Endothelial cell of umbilical vein (primary cell): ENCODE results near the gene EIF2S3B. TPM values are rescaled to one million over a fixed set of nuclear protein-coding genes. Genes with fewer than 3 reads are reported as not detected.

Experiments used
- BruUV-seq: library from RNA; stranded (reverse); fragments of 400-500 nt; replicated peaks from 2 replicates; lab custom pipeline; 2021; lab: Mats Ljungman, UMichigan
- CTCF ChIA-PET: fragments of 300-600, 350-600 bp; sonication (Branson Sonifier 250); formaldehyde crosslinking; loops from one replicate; lab custom pipeline; 2021; ENCODE audit warnings: antibody characterized with exemption, inconsistent platforms; lab: Charles Lee
- POLR2A ChIA-PET: fragments of 300-600, 350-600 bp; sonication (Branson Sonifier 250); formaldehyde crosslinking; loops from one replicate; lab custom pipeline; 2021; ENCODE audit warnings: antibody characterized with exemption, inconsistent platforms; lab: Charles Lee
- DNase-seq: peaks from one replicate; pipeline ENCODE4 v3.0.0-alpha.2; 2011; ENCODE audit warnings: low read depth, low spot score
- FAIRE-seq: peaks from 2 replicates; lab custom pipeline; 2011; peaks lifted over from hg19 to GRCh38; lab: Jason Lieb, UNC
- H2AFZ ChIP-seq: 2 replicates; pipeline ENCODE4 v1.6.0; 2012; ENCODE audit warnings: low read depth, low read length, control low read depth, inconsistent platforms
- H3K27ac ChIP-seq: 2 replicates; pipeline ENCODE4 v1.5.1; 2011; ENCODE audit warnings: low read depth, mild to moderate bottlenecking, control low read depth, low read length, moderate library complexity; ENCODE audit not compliant: insufficient read depth
- H3K27me3 ChIP-seq, 2 experiments: 2 replicates each; pipeline versions ENCODE4 v1.6.0 to v1.6.1; 2011; ENCODE audit warnings: low read length in 2 of 2, mixed read lengths in 1 of 2; ENCODE audit not compliant: control insufficient read depth in 2 of 2, insufficient read depth in 2 of 2
- H3K36me3 ChIP-seq, 2 experiments: 2 replicates in 1 of 2; 3 replicates in 1 of 2; pipeline ENCODE4 v1.5.1; 2011; ENCODE audit warnings: low read length in 2 of 2, mild to moderate bottlenecking in 1 of 2, moderate library complexity in 1 of 2; ENCODE audit not compliant: control insufficient read depth in 2 of 2, insufficient read depth in 2 of 2; ENCODE audit errors: extremely low read depth in 1 of 2
- H3K4me1 ChIP-seq: 3 replicates; pipeline ENCODE4 v1.5.1; 2011; ENCODE audit warnings: mild to moderate bottlenecking, low read length; ENCODE audit not compliant: control insufficient read depth, insufficient read depth; ENCODE audit errors: extremely low read depth
- H3K4me2 ChIP-seq: 2 replicates; pipeline ENCODE4 v1.6.1; 2011; ENCODE audit warnings: low read length, control low read depth, mixed read lengths; ENCODE audit not compliant: insufficient read depth
- H3K4me3 ChIP-seq, 3 experiments: fragments of 200-600 bp in 1 of 3; sonication (generic), shearing (Covaris generic) in 1 of 3; replicated peaks in 1 of 3; 2 replicates each; pipeline ENCODE4 v1.5.1; 2011 to 2016; ENCODE audit warnings: control low read depth in 3 of 3, low read length in 3 of 3, mild to moderate bottlenecking in 2 of 3, inconsistent platforms in 1 of 3, low read depth in 1 of 3, moderate library complexity in 1 of 3; ENCODE audit not compliant: insufficient read depth in 1 of 3
- H3K79me2 ChIP-seq: 2 replicates; pipeline ENCODE4 v1.6.0; 2012; ENCODE audit warnings: low read length, inconsistent platforms; ENCODE audit not compliant: control insufficient read depth, insufficient read depth
- H3K9ac ChIP-seq: replicated peaks from 2 replicates; pipeline ENCODE3; 2011; ENCODE audit warnings: low read length, control low read depth; ENCODE audit not compliant: insufficient read depth; ENCODE audit errors: extremely low read depth
- H3K9me1 ChIP-seq: replicated peaks from 3 replicates; pipeline ENCODE4 v1.6.0; 2011; ENCODE audit warnings: mild to moderate bottlenecking, low read length; ENCODE audit not compliant: control insufficient read depth, insufficient read depth; ENCODE audit errors: extremely low read depth
- H3K9me3 ChIP-seq: replicated peaks from 2 replicates; pipeline ENCODE4 v1.5.1; 2012; ENCODE audit warnings: low read length, inconsistent platforms; ENCODE audit not compliant: control insufficient read depth, insufficient read depth
- H4K20me1 ChIP-seq: replicated peaks from 2 replicates; pipeline ENCODE3; 2011; ENCODE audit warnings: mild to moderate bottlenecking, low read length; ENCODE audit not compliant: control insufficient read depth, insufficient read depth; ENCODE audit errors: extremely low read depth
- EZH2 ChIP-seq: IDR thresholded peaks from 2 replicates; pipeline ENCODE4 v1.6.1; 2012; ENCODE audit warnings: borderline replicate concordance, low read depth, mild to moderate bottlenecking, moderate library complexity, low read length, inconsistent platforms; ENCODE audit not compliant: severe bottlenecking
- FOS ChIP-seq: IDR thresholded peaks from 2 replicates; pipeline ENCODE4 v1.6.1; 2011; ENCODE audit warnings: mild to moderate bottlenecking, low read length, moderate library complexity, borderline replicate concordance; ENCODE audit not compliant: insufficient read depth
- GATA2 ChIP-seq: IDR thresholded peaks from 2 replicates; pipeline ENCODE4 v1.7.0; 2011; ENCODE audit warnings: low read depth, mild to moderate bottlenecking, moderate library complexity, mixed read lengths, low read length; ENCODE audit not compliant: insufficient read length, insufficient read depth
- JUN ChIP-seq: IDR thresholded peaks from 2 replicates; pipeline ENCODE4 v1.6.1; 2011; ENCODE audit warnings: borderline replicate concordance, low read depth; ENCODE audit not compliant: insufficient read length, insufficient read depth
- MYC ChIP-seq: IDR thresholded peaks from one replicate; pipeline ENCODE4 v1.6.1; 2011; ENCODE audit warnings: mild to moderate bottlenecking, low read depth, low read length
- POLR2A ChIP-seq: IDR thresholded peaks from 2 replicates; pipeline ENCODE4 v1.6.1; 2012; ENCODE audit warnings: low read depth, mild to moderate bottlenecking, control low read depth, low read length
- POLR2AphosphoS5 ChIP-seq: IDR thresholded peaks from 2 replicates; pipeline ENCODE4 v1.6.1; 2012; ENCODE audit warnings: low read depth, mild to moderate bottlenecking, control low read depth, low read length, moderate library complexity; ENCODE audit not compliant: insufficient read depth
- dilution Hi-C: fragments of 300-500 bp; cut with MboI; formaldehyde crosslinking; loops from one replicate; pipeline ENCODE4 v1.15.0; 2019; ENCODE audit warnings: low sequenced_read_pairs; ENCODE audit not compliant: extremely low pct_ligation_motif_present
- intact Hi-C: fragments of 100-400 bp; cut with micrococcal nuclease; formaldehyde crosslinking; loops from one replicate; pipeline ENCODE4 v1.10.0; 2022
- polyA plus RNA-seq, 4 experiments: library from polyadenylated mRNA; depleted of rRNA in 3 of 4; stranded (reverse) in 3 of 4; unstranded in 1 of 4; fragments of >200 nt; gene quantifications; 2 replicates each; pipeline versions ENCODE4 v1.2.1 to v1.2.3, GENCODE V29; 2011 to 2012; ENCODE audit warnings: missing spikeins in 1 of 4
- total RNA-seq: library from RNA; stranded (reverse); gene quantifications from 2 replicates; pipeline ENCODE4 v1.2.3, GENCODE V29; 2021
- TF ChIP-seq, protein P1 (sequence below): IDR thresholded peaks from 2 replicates; pipeline ENCODE4 v1.6.1; 2011; ENCODE audit not compliant: insufficient read depth, insufficient read length
- TF ChIP-seq, protein P2 (sequence below), 2 donors: IDR thresholded peaks; 1 replicate in 1 of 2; 2 replicates in 1 of 2; pipeline ENCODE4 v1.5.1; 2011; ENCODE audit warnings: low read length in 2 of 2, mild to moderate bottlenecking in 2 of 2, moderate library complexity in 2 of 2, control low read depth in 1 of 2, inconsistent platforms in 1 of 2, low read depth in 1 of 2; ENCODE audit not compliant: insufficient read depth in 1 of 2; ENCODE audit errors: extremely low read depth in 1 of 2

EIF2S3B gene
- total and polyA plus RNA-seq, 2 donors (not counting 3 experiments of a cell fraction or from before 2014, with no cell fraction given), result 0.21 to 0.55 TPM

DNA sequence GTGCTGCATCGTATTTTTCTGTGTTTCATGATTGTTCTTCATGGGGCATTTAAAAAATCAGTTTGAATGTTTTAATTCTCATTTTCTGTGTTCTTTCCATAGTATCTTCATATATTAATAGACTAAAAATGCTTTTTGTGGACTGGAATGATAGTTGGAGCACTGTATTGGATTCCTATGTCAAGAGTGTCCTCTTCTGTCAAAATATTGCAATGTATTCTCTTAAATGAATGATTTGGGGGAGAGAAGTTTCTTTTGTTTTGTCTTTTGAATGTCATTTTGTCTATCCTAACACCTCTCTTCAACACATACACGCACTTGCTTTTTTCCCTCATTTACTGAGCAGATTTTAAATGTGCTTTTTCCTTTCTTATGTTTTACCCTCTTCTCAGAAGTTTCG, 4.7 kb upstream of the EIF2S3B start:
- FAIRE-seq, result no peak
- no TSS peak for BruUV-seq
- Histone ChIP-seq H3K4me3 (no peak overlapping the region), H3K4me1 (no peaks in the 10 kb centered on the region), H3K9me3 (no peaks in the 10 kb centered on the region), H3K27me3 (no peaks in the 10 kb centered on the region), H3K9me1 (peaks cover 2% of the 10 kb centered on the region), H3K36me3 (no peaks in the 10 kb centered on the region), H3K4me2 (no peak overlapping the region), H3K79me2 (no peaks in the 10 kb centered on the region), H3K9ac (no peak overlapping the region), H4K20me1 (no peaks in the 10 kb centered on the region), H2AFZ (no peak overlapping the region), H3K27ac (no peak overlapping the region)
- intact Hi-C loops (loop anchor here (1.0 kb wide), 1 partner anchor 170 kb away; no protein-coding TSS in a partner anchor), dilution Hi-C loops (no loop called here)
- TF ChIP-seq JUN (no peak), GATA2 (no peak), EZH2 (no peak), MYC (no peak), POLR2A (no peak), FOS (no peak), POLR2AphosphoS5 (no peak)
- TF ChIP-seq, protein P1, sequence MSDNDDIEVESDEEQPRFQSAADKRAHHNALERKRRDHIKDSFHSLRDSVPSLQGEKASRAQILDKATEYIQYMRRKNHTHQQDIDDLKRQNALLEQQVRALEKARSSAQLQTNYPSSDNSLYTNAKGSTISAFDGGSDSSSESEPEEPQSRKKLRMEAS, result no peak
- TF ChIP-seq, protein P2, sequence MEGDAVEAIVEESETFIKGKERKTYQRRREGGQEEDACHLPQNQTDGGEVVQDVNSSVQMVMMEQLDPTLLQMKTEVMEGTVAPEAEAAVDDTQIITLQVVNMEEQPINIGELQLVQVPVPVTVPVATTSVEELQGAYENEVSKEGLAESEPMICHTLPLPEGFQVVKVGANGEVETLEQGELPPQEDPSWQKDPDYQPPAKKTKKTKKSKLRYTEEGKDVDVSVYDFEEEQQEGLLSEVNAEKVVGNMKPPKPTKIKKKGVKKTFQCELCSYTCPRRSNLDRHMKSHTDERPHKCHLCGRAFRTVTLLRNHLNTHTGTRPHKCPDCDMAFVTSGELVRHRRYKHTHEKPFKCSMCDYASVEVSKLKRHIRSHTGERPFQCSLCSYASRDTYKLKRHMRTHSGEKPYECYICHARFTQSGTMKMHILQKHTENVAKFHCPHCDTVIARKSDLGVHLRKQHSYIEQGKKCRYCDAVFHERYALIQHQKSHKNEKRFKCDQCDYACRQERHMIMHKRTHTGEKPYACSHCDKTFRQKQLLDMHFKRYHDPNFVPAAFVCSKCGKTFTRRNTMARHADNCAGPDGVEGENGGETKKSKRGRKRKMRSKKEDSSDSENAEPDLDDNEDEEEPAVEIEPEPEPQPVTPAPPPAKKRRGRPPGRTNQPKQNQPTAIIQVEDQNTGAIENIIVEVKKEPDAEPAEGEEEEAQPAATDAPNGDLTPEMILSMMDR (IDR thresholded peaks at IDR 0.05; ENCODE audit: extremely low read depth in 1 of 2, insufficient read depth in 1 of 2, low read depth in 1 of 2, low read length in 2 of 2), result no peak
- peak; percentile 4 for DNase-seq
- CTCF ChIA-PET, result interaction anchor here (1.1 kb wide), 1 partner anchor 169 kb away, joined by 3 read pairs; no protein-coding TSS in a partner anchor
- POLR2A ChIA-PET, result no interaction called here
